Liver (tissue), 3 donors: ENCODE measurements around the gene SPCS3.

Source experiments
- GABPA ChIP-seq, 2 donors: IDR thresholded peaks in 1 of 2; conservative IDR thresholded peaks in 1 of 2; 2 replicates each; pipeline ENCODE4 v1.6.1; 2016; ENCODE audit warnings: antibody characterized with exemption in 2 of 2, mild to moderate bottlenecking in 1 of 2, moderate library complexity in 1 of 2
- TAF1 ChIP-seq: conservative IDR thresholded peaks from 2 replicates; pipeline ENCODE4 v1.6.1; 2016; ENCODE audit warnings: antibody characterized with exemption, mild to moderate bottlenecking
- TF ChIP-seq, protein P1 (sequence below): fragments of 150-350 bp; IDR thresholded peaks from 2 replicates; pipeline ENCODE4 v1.5.1; 2017; ENCODE audit warnings: improper control_type of control experiment, low read depth, low read length; ENCODE audit not compliant: missing input control
- TF ChIP-seq, protein P2 (sequence below): IDR thresholded peaks from 2 replicates; pipeline ENCODE4 v1.6.1; 2016; ENCODE audit warnings: antibody characterized with exemption
- TF ChIP-seq, protein P3 (sequence below): IDR thresholded peaks from 2 replicates; pipeline ENCODE4 v1.6.1; 2016; ENCODE audit warnings: antibody characterized with exemption, mild to moderate bottlenecking
- donor health status: healthy.
- donor health status: healthy.

- TF ChIP-seq, protein P1, sequence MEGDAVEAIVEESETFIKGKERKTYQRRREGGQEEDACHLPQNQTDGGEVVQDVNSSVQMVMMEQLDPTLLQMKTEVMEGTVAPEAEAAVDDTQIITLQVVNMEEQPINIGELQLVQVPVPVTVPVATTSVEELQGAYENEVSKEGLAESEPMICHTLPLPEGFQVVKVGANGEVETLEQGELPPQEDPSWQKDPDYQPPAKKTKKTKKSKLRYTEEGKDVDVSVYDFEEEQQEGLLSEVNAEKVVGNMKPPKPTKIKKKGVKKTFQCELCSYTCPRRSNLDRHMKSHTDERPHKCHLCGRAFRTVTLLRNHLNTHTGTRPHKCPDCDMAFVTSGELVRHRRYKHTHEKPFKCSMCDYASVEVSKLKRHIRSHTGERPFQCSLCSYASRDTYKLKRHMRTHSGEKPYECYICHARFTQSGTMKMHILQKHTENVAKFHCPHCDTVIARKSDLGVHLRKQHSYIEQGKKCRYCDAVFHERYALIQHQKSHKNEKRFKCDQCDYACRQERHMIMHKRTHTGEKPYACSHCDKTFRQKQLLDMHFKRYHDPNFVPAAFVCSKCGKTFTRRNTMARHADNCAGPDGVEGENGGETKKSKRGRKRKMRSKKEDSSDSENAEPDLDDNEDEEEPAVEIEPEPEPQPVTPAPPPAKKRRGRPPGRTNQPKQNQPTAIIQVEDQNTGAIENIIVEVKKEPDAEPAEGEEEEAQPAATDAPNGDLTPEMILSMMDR = no peak
- TF ChIP-seq TAF1 (no peak), GABPA (IDR thresholded peaks at IDR 0.05 in 1 of 2, conservative IDR thresholded peaks at IDR 0.05 in 1 of 2) (no peak)
- TF ChIP-seq, protein P2, sequence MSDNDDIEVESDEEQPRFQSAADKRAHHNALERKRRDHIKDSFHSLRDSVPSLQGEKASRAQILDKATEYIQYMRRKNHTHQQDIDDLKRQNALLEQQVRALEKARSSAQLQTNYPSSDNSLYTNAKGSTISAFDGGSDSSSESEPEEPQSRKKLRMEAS = no peak
- TF ChIP-seq, protein P3, sequence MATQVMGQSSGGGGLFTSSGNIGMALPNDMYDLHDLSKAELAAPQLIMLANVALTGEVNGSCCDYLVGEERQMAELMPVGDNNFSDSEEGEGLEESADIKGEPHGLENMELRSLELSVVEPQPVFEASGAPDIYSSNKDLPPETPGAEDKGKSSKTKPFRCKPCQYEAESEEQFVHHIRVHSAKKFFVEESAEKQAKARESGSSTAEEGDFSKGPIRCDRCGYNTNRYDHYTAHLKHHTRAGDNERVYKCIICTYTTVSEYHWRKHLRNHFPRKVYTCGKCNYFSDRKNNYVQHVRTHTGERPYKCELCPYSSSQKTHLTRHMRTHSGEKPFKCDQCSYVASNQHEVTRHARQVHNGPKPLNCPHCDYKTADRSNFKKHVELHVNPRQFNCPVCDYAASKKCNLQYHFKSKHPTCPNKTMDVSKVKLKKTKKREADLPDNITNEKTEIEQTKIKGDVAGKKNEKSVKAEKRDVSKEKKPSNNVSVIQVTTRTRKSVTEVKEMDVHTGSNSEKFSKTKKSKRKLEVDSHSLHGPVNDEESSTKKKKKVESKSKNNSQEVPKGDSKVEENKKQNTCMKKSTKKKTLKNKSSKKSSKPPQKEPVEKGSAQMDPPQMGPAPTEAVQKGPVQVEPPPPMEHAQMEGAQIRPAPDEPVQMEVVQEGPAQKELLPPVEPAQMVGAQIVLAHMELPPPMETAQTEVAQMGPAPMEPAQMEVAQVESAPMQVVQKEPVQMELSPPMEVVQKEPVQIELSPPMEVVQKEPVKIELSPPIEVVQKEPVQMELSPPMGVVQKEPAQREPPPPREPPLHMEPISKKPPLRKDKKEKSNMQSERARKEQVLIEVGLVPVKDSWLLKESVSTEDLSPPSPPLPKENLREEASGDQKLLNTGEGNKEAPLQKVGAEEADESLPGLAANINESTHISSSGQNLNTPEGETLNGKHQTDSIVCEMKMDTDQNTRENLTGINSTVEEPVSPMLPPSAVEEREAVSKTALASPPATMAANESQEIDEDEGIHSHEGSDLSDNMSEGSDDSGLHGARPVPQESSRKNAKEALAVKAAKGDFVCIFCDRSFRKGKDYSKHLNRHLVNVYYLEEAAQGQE = no peak
Observed at GRCh38 chr4:176309772-176310171, 10.0 kb upstream of the SPCS3 start.
